Hematopoietic multipotent progenitor cell (in vitro differentiated cells): ENCODE data around the gene OGFOD1. TPM values are rescaled to one million over a fixed set of nuclear protein-coding genes. Genes with fewer than 3 reads are reported as not detected.
A peak's percentile ranks its signal among the peaks of the same experiment; 100 is the strongest.

Experiments
- DNase-seq, 3 donors: peaks; one replicate each; pipeline ENCODE4 v3.0.0-alpha.2; 2011 to 2015; ENCODE audit warnings: low read depth in 2 of 3, low spot score in 2 of 3
- total RNA-seq: library from RNA; depleted of rRNA; stranded (reverse); fragments of >200 nt; gene quantifications from one replicate; pipeline ENCODE4 v1.2.3, GENCODE V29; 2012

OGFOD1 gene
- total RNA-seq = 15.6 TPM

DNA sequence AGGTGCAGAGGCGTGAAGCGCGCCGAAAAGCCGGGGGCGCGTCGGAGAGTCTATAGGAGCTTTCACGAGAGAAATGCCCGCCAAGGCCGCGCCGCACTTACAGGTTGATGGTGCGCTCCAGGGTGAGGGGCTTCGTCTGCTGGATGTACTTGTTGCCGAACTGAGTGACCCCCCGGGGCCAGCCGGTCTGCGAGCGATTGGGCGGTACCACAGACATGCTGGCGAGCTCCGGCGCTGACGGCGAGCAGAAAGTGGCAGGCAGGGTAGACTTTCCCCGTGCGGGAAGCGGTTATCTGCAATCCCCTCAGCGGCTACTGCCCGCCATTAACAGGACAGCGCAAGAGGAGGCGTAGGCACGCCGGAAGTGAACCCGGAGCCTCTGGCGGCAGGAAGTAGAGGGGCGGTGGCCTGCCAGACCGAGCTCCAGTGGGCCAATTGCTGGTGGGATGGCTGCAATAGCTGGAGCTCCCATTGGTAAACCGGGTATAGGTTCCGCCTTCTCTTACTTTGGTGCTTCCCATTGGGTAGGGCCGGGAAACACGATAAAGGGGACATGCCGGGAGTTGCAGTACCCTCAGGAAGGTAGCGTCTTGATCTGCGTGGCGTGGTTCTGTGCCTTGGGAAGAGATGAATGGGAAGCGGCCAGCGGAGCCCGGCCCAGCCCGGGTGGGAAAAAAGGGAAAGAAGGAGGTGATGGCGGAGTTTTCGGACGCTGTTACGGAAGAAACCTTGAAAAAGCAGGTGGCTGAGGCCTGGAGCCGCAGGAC is at the start of gene OGFOD1, which contains the start of gene NUDT21:
OGFOD1 (plus strand) TSS at position 569 of the 767 bp plus-strand sequence; CDS start at position 628, 59 bp downstream.
NUDT21 (minus strand) TSS at position 347 of the 767 bp plus-strand sequence; CDS start at position 217, 130 bp downstream.
- peak; percentile 82 to 97 (median 96) for DNase-seq

DNA sequence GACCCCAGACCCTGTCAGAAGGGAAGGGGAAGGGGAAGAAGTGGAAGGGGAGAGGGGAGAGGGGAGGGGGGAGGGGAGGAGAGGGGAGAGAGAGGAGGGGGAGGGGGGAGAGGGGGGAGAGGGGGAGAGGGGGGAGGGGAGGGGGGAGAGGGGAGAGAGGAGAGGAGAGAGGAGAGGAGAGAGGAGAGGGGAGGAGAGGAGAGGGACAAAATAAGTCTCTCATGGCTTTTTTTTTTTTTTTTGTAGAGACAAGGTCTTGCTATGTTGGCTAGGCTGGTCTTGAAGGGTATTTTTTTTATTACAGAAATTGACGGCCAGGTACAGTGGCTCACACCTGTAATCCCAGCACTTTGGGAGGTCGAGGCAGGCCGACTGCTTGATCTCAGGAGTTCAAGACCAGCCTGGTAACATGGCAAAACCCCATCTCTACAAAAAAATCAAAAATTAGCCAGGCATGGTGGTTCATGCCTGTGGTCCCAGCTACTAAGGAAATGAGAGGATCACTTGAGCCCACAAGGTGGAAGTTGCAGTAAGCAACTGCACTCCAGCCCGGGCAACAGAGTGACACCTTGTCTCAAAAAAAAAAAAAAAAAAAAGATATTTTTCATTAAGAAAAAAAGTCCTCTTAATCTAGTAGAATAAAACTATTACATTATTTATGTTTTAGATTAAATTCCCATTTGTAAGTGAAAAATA is 45.2 kb upstream of the OGFOD1 start:
- peak in 1 of 3 donors; percentile 21 for DNase-seq

GRCh38 chr16:56408379-56409098 is 42.8 kb upstream of the OGFOD1 start:
- no peak for DNase-seq

- DNase-seq = no peak
Observed at GRCh38 chr16:56409195-56409594, 42.2 kb upstream of the OGFOD1 start.

- no peak for DNase-seq
Observed at GRCh38 chr16:56411123-56411522, 40.2 kb upstream of the OGFOD1 start.

DNA sequence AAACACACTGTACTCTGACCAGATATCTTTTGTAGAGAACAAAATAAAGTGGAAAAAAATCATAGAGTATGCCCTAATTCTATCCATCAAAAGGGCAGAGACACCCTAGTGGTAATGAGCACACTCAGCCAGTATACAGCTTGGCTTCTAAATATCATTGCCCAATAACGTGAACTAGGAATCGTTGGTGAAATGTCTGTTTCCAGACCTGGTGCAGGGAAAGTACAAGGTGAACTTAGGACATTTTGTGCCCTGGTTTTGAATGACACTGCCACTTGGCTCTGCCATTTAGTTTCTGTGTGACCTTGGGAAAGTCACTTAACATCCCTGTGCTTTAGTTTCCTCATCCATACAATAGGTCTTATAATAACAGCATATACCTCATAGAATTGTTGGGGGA is 39.7 kb upstream of the OGFOD1 start:
- no peak for DNase-seq

- no peak for DNase-seq
Observed at GRCh38 chr16:56413381-56413780, 38.0 kb upstream of the OGFOD1 start.

GRCh38 chr16:56414366-56414765 is 37.0 kb upstream of the OGFOD1 start:
- DNase-seq = no peak

DNA sequence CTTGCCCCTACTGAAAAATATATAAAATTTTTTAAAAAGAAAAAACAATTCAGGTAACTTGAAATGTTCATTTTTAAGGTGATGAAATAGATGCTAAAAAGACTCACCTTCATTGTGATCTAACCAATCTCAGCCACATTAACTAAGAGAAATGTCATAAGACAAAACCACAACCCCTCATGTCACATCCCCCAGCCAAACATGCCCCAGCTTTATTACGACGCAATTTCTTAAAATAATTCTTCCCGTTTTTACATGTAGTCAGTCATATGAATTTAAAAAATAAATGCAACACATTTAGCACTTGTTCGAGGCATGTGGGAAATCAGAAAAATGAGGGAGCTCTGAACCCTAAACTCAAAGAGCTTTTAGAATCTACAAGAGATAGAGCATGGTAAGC is 35.5 kb upstream of the OGFOD1 start:
- peak in 1 of 3 donors; percentile 48 for DNase-seq

DNA sequence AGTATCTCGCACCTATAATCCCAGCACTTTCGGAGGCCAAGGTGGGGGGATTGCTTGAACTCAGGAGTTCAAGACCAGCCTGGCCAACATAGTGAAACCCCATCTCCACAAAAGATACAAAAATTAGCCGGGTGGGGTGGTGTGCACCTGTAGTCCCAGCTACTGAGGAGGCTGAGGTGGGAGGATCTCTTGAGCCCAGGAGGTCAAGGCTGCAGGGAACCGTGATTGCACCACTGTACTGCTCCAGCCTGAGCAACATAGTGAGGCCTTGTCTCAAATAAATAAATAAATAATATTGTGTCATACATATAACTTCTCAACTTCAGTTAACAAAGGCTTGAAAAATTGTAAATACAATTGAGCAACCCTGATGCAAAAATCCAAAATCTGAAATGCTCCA is 34.2 kb upstream of the OGFOD1 start:
- DNase-seq = no peak

GRCh38 chr16:56419740-56420548 is 31.4 kb upstream of the OGFOD1 start:
- no peak for DNase-seq

GRCh38 chr16:56420613-56421012 is 30.7 kb upstream of the OGFOD1 start:
- DNase-seq = no peak

GRCh38 chr16:56421313-56421712 is 30.0 kb upstream of the OGFOD1 start:
- DNase-seq = no peak

DNA sequence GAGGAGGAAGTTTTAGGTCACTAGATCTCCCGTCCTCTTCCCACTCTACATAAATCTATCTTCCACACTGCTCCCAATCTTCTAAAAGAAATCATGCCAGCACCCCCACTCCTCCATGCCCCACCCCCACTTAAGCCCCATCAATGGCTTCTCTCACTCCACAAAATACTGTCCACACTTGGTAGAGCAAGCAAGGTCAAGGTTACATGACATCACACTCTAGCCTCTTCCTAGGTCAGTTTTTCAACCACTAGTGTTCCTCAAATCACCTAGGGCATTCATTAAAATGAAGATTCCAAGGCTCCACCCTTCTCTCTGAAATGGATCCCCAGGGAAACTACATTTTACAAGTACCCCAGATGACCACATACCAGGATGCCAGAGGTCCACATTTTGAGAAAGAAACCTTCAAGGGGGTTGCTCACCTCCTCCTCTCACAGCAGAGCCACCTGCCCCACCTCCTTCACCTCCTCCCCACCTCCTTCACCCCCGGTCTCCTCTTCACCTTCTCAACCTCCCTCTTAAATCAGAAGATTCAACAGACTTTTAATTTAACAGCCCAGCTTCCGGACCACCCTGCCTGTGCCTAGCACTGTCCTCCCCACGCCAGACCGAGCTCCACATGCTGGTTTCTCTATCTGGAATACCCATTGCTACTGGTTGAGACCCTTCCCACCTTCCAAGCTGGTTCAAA is 29.2 kb upstream of the OGFOD1 start:
- DNase-seq = no peak

DNA sequence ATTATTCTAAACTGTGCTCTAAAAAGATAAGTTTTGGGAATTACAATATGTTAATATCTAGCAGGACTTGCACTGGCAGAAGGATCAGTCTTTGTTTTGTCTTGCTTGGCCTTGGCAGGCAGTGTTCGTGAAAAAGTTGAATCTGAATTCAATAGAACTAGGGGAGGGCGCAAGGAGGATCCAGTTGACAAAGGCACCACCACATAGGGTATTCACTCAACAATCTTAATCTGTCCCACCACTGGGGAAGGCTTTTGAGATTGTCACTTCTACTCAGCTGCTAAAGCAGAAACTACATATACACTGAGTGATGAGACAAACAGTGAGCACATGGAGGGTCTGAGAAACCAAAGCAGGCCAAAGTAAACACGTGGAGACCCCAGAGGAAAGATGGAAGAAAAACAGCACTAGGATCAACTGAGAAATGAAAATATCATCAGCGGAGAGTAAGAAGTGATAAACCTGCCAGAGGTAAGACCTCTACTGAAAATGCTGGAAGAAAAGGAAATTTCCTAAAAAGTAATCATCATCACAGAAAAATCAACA is 28.4 kb upstream of the OGFOD1 start:
- DNase-seq = no peak

- peak in 1 of 3 donors; percentile 23 for DNase-seq
Observed at GRCh38 chr16:56423584-56424403, 27.6 kb upstream of the OGFOD1 start.

- DNase-seq = no peak
Observed at GRCh38 chr16:56424404-56424764, 27.0 kb upstream of the OGFOD1 start.

- peak; percentile 9 to 39 (median 30) for DNase-seq
Observed at GRCh38 chr16:56424791-56425438, 26.4 kb upstream of the OGFOD1 start.
